Measurements from ENCODE around the gene TUBGCP2.

TUBGCP2 gene

DNA sequence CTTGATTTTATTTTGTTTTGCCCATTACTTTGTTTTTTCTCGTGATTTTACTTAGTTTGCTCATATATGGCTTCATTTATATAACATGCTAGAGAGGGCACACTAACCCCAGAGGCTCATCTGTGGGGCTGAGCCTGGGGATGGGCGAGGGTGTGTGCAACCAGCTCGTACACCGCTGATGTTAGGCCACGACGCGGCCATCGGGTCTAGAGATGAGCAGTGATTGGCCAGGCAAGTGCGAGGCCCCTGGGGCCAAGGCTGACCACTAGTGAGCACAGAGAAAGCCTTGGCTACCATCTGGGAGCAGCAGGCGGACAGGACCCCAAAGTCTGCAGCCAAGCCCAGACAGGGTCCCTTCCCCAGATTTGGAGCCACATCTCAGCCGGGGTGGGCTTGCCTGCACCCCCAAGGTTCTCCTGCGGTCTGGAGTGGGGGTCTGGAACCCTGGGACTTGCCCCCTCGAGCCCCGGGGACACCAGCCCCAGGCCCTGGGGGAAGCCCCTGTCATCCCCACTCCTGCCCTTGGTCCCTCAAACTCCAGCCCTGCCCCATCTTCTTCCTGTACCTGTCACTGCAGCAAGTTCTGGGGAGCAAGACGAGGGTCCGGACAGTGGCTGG, 45.4 kb upstream of the TUBGCP2 start:
- H3K79me2 ChIP-seq (ENCODE audit: control insufficient read depth, low read length): no peaks in the 10 kb centered on the region
- H3K4me1 ChIP-seq (ENCODE audit: control insufficient read depth, low read length): peaks cover 8% of the 10 kb centered on the region; the same call in 1 of the 2 replicates
- no peaks in the 10 kb centered on the region for H3K27me3 ChIP-seq (ENCODE audit: control insufficient read depth, low read length)
- H3K36me3 ChIP-seq (ENCODE audit: control insufficient read depth, low read length): no peaks in the 10 kb centered on the region
- H3K9me3 ChIP-seq (ENCODE audit: control insufficient read depth, insufficient read depth, low read length): no peaks in the 10 kb centered on the region
- no peak overlapping the region for H3K4me2 ChIP-seq (ENCODE audit: low read length)
- H4K20me1 ChIP-seq (ENCODE audit: control insufficient read depth, insufficient read depth, low read depth, low read length): no peaks in the 10 kb centered on the region
- TF ChIP-seq, protein P1, sequence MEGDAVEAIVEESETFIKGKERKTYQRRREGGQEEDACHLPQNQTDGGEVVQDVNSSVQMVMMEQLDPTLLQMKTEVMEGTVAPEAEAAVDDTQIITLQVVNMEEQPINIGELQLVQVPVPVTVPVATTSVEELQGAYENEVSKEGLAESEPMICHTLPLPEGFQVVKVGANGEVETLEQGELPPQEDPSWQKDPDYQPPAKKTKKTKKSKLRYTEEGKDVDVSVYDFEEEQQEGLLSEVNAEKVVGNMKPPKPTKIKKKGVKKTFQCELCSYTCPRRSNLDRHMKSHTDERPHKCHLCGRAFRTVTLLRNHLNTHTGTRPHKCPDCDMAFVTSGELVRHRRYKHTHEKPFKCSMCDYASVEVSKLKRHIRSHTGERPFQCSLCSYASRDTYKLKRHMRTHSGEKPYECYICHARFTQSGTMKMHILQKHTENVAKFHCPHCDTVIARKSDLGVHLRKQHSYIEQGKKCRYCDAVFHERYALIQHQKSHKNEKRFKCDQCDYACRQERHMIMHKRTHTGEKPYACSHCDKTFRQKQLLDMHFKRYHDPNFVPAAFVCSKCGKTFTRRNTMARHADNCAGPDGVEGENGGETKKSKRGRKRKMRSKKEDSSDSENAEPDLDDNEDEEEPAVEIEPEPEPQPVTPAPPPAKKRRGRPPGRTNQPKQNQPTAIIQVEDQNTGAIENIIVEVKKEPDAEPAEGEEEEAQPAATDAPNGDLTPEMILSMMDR (IDR thresholded peaks at IDR 0.05; ENCODE audit: low read depth, low read length, poor library complexity, severe bottlenecking): no peak
- no peak for TF ChIP-seq EZH2phosphoT487 (IDR thresholded peaks at IDR 0.05; ENCODE audit: borderline replicate concordance, low read length)
- no peak overlapping the region for H3K4me3 ChIP-seq (ENCODE audit: low read length)
- no peaks in the 10 kb centered on the region for H3K9me2 ChIP-seq (replicated peaks; ENCODE audit: control insufficient read depth, low read length)
- H3F3A ChIP-seq (ENCODE audit: control insufficient read depth, insufficient read depth): no peaks in the 10 kb centered on the region
- H3K27ac ChIP-seq (ENCODE audit: low read depth, low read length): no peak overlapping the region

DNA sequence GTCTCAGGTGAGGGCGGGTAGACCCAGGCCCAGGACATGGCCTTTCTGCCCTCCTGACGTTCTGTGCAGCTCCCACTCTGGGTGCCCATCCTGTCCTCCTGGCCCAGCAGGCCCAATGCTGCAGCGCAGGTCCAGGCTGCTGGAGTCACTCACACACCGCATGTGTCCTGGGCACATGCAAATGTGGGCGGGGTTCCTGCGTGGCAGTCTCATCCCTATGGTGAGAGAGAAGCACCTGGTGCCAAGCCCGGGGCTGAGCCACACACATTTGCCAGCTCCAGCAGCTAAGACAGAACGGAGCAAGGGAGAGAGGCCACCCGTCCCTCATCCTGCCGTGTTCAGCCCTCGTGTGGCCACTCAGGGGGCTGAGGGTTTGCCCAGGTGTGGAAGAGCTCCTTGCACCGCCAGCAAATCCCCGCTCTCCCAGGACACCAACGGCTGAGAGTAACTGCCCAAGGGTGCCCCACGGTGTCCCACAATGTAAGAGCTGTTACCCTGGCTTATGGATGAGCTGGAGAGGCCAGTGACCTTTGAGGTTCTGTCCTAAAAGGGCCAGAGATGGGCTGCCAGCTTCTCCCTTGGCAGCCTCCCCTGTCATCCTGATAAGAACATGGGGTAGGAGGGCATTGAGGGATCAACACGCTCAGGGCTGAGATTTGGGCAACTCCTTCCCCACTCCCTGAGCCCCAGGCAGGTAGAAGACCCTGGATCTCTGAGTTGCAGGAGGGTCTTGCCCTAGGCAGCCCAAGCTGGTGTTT, 44.7 kb upstream of the TUBGCP2 start:
- Histone ChIP-seq H3K9me3 (ENCODE audit: control insufficient read depth, insufficient read depth, low read length) (no peaks in the 10 kb centered on the region), H3K9me2 (replicated peaks; ENCODE audit: control insufficient read depth, low read length) (no peaks in the 10 kb centered on the region), H3K27ac (ENCODE audit: low read depth, low read length) (no peak overlapping the region), H3K27me3 (ENCODE audit: control insufficient read depth, low read length) (no peaks in the 10 kb centered on the region), H3K4me1 (ENCODE audit: control insufficient read depth, low read length) (peaks cover 8% of the 10 kb centered on the region; the same call in 1 of the 2 replicates), H3K79me2 (ENCODE audit: control insufficient read depth, low read length) (no peaks in the 10 kb centered on the region), H3F3A (ENCODE audit: control insufficient read depth, insufficient read depth) (no peaks in the 10 kb centered on the region), H3K36me3 (ENCODE audit: control insufficient read depth, low read length) (no peaks in the 10 kb centered on the region), H3K4me3 (ENCODE audit: low read length) (no peak overlapping the region), H3K4me2 (ENCODE audit: low read length) (no peak overlapping the region), H4K20me1 (ENCODE audit: control insufficient read depth, insufficient read depth, low read depth, low read length) (no peaks in the 10 kb centered on the region)
- TF ChIP-seq, protein P1 (IDR thresholded peaks at IDR 0.05; ENCODE audit: low read depth, low read length, poor library complexity, severe bottlenecking): no peak
- TF ChIP-seq EZH2phosphoT487 (IDR thresholded peaks at IDR 0.05; ENCODE audit: borderline replicate concordance, low read length): no peak

DNA sequence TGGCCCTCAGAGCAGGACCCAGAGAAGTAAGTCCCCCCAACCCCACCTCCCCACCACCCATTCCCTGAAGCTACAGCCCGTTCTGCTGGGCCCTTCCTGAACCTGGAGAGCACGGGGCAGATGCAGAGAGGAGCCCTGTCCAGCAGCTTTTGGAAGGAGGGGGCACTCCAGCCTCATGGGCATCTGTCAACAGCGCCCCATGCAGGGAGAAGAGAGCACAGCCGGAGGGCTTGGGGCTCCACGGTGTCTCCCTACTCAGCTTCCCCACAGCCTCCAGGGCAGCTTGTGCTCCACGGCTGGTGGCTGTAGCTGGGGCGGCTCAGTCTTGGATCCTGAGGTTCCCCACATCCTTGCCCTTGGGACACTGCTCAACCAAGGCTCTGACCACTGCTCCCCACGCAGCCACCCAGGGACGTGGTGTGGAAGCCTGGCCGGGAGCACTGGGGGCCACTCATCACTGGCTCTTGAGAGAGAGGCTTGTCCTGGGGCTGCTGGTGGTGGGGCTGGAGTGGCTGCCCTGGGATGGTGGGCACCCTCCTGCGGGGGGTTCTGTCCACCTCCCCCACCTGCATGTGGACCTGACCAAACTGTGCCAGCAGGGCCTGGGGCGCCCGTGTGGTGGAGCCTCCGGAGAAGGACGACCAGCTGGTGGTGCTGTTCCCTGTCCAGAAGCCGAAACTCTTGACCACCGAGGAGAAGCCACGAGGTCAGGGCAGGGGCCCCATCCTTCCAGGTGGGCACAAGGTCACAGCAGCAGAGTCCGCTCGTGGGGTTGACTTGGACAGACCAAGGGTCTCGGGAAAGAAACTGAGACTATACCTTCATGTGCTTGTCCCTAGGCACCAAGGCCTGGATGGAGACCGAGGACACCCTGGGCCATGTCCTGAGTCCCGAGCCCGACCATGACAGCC, 43.0 kb upstream of the TUBGCP2 start:
- Histone ChIP-seq H3K36me3 (ENCODE audit: control insufficient read depth, low read length) (no peaks in the 10 kb centered on the region), H3K27me3 (ENCODE audit: control insufficient read depth, low read length) (no peaks in the 10 kb centered on the region), H3F3A (ENCODE audit: control insufficient read depth, insufficient read depth) (no peaks in the 10 kb centered on the region), H3K4me1 (ENCODE audit: control insufficient read depth, low read length) (peaks cover 3% of the 10 kb centered on the region; the same call in 1 of the 2 replicates), H3K9me3 (ENCODE audit: control insufficient read depth, insufficient read depth, low read length) (no peaks in the 10 kb centered on the region), H3K27ac (ENCODE audit: low read depth, low read length) (no peak overlapping the region), H3K4me3 (ENCODE audit: low read length) (no peak overlapping the region), H4K20me1 (ENCODE audit: control insufficient read depth, insufficient read depth, low read depth, low read length) (no peaks in the 10 kb centered on the region), H3K9me2 (replicated peaks; ENCODE audit: control insufficient read depth, low read length) (no peaks in the 10 kb centered on the region), H3K4me2 (ENCODE audit: low read length) (no peak overlapping the region), H3K79me2 (ENCODE audit: control insufficient read depth, low read length) (no peaks in the 10 kb centered on the region)
- TF ChIP-seq EZH2phosphoT487 (IDR thresholded peaks at IDR 0.05; ENCODE audit: borderline replicate concordance, low read length): no peak
- TF ChIP-seq, protein P1 (IDR thresholded peaks at IDR 0.05; ENCODE audit: low read depth, low read length, poor library complexity, severe bottlenecking): no peak
